IMR-90 (cell line): ENCODE results near the gene C13orf46. TPM values are rescaled to one million over a fixed set of nuclear protein-coding genes. Genes with fewer than 3 reads are reported as not detected.
A peak's percentile ranks its signal among the peaks of the same experiment; 100 is the strongest.

Experiments used
- ATAC-seq: fragments of 200-7000 bp; cut with Tn5 transposase; 2 replicates; pipeline ENCODE4 v1.9.1; 2020; ENCODE audit warnings: low read depth, mild to moderate bottlenecking, moderate library complexity
- BruUV-seq: library from RNA; stranded (reverse); fragments of 400-500 nt; replicated peaks from 2 replicates; lab custom pipeline; 2021; lab: Mats Ljungman, UMichigan
- CTCF ChIA-PET: fragments of 300-600 bp; formaldehyde crosslinking; extraction: SDS; loops from one replicate; lab custom pipeline; 2021; ENCODE audit warnings: antibody characterized with exemption; lab: Yijun Ruan, JAX
- POLR2A ChIA-PET: fragments of 300-600 bp; sonication (Branson Sonifier 250); formaldehyde crosslinking; loops from one replicate; lab custom pipeline; 2022; ENCODE audit warnings: antibody characterized with exemption; ENCODE audit not compliant: unreplicated experiment; lab: Charles Lee
- DNase-seq: peaks from one replicate; pipeline ENCODE4 v3.0.0; 2013
- H2AFZ ChIP-seq: replicated peaks from 2 replicates; pipeline ENCODE3; 2013; ENCODE audit warnings: low read length, mild to moderate bottlenecking; ENCODE audit not compliant: poor library complexity
- H2AK5ac ChIP-seq: 2 replicates; pipeline ENCODE4 v1.6.1; 2013; ENCODE audit warnings: low read depth, low read length, inconsistent platforms
- H2AK9ac ChIP-seq: replicated peaks from 2 replicates; pipeline ENCODE3; 2013; ENCODE audit warnings: mild to moderate bottlenecking, low read depth, low read length, moderate library complexity; ENCODE audit not compliant: poor library complexity
- H2BK120ac ChIP-seq: 2 replicates; pipeline ENCODE4 v1.6.1; 2013; ENCODE audit warnings: low read depth, low read length, inconsistent platforms
- H2BK15ac ChIP-seq: 3 replicates; pipeline ENCODE4 v1.6.1; 2013; ENCODE audit warnings: low read depth, low read length, inconsistent platforms
- H2BK20ac ChIP-seq: 2 replicates; pipeline ENCODE4 v1.6.1; 2013; ENCODE audit warnings: low read depth, mild to moderate bottlenecking, inconsistent platforms, low read length, moderate library complexity
- H2BK5ac ChIP-seq: 2 replicates; pipeline ENCODE4 v1.6.1; 2013; ENCODE audit warnings: mild to moderate bottlenecking, low read depth, low read length, inconsistent platforms; ENCODE audit not compliant: poor library complexity, severe bottlenecking
- H3K14ac ChIP-seq: replicated peaks from 2 replicates; pipeline ENCODE4 v1.6.1; 2013; ENCODE audit warnings: low read depth, low read length, inconsistent platforms
- H3K18ac ChIP-seq: 2 replicates; pipeline ENCODE4 v1.6.1; 2013; ENCODE audit warnings: low read depth, low read length, control low read depth
- H3K23ac ChIP-seq: 2 replicates; pipeline ENCODE4 v1.6.1; 2013; ENCODE audit warnings: low read depth, low read length, inconsistent platforms
- H3K27ac ChIP-seq: 2 replicates; pipeline ENCODE4 v1.5.1; 2013; ENCODE audit warnings: mild to moderate bottlenecking, control low read depth, low read length; ENCODE audit not compliant: insufficient read depth
- H3K27me3 ChIP-seq: 2 replicates; pipeline ENCODE4 v1.6.1; 2013; ENCODE audit warnings: low read length; ENCODE audit not compliant: control insufficient read depth, insufficient read depth
- H3K36me3 ChIP-seq: 2 replicates; pipeline ENCODE4 v1.6.1; 2013; ENCODE audit warnings: low read length, mixed read lengths; ENCODE audit not compliant: control insufficient read depth, insufficient read depth
- H3K4ac ChIP-seq: 2 replicates; pipeline ENCODE4 v1.6.1; 2013; ENCODE audit warnings: low read depth, low read length, inconsistent platforms
- H3K4me1 ChIP-seq: 2 replicates; pipeline ENCODE4 v1.6.1; 2013; ENCODE audit warnings: low read length, mixed read lengths; ENCODE audit not compliant: control insufficient read depth, insufficient read depth
- H3K4me2 ChIP-seq: 2 replicates; pipeline ENCODE4 v1.6.1; 2013; ENCODE audit warnings: low read depth, mild to moderate bottlenecking, control low read depth, low read length, moderate library complexity
- H3K4me3 ChIP-seq: 2 replicates; pipeline ENCODE4 v1.5.1; 2013; ENCODE audit warnings: low read depth, mild to moderate bottlenecking, control low read depth, low read length, moderate library complexity; ENCODE audit not compliant: insufficient read depth
- H3K56ac ChIP-seq: 2 replicates; pipeline ENCODE4 v1.6.1; 2013; ENCODE audit warnings: low read length, inconsistent platforms; ENCODE audit not compliant: insufficient read depth; ENCODE audit errors: extremely low read depth
- H3K79me1 ChIP-seq, 2 experiments: 2 replicates each; pipeline ENCODE4 v1.6.1; 2013; ENCODE audit warnings: low read length in 2 of 2, inconsistent platforms in 1 of 2, low read depth in 1 of 2
- H3K9ac ChIP-seq: 2 replicates; pipeline ENCODE4 v1.6.1; 2013; ENCODE audit warnings: low read depth, low read length, control low read depth
- H3K9me1 ChIP-seq: 2 replicates; pipeline ENCODE4 v1.6.1; 2013; ENCODE audit warnings: low read length, inconsistent platforms; ENCODE audit not compliant: insufficient read depth
- H3K9me3 ChIP-seq: 2 replicates; pipeline ENCODE4 v1.6.1; 2013; ENCODE audit warnings: low read length; ENCODE audit not compliant: control insufficient read depth, insufficient read depth
- H4K20me1 ChIP-seq: 2 replicates; pipeline ENCODE4 v1.6.1; 2013; ENCODE audit warnings: low read length, inconsistent platforms; ENCODE audit not compliant: insufficient read depth
- H4K5ac ChIP-seq: 2 replicates; pipeline ENCODE4 v1.6.1; 2013; ENCODE audit warnings: mild to moderate bottlenecking, low read depth, low read length, control low read depth
- H4K8ac ChIP-seq, 2 experiments: 2 replicates each; pipeline ENCODE4 v1.6.1; 2013; ENCODE audit warnings: low read depth in 2 of 2, low read length in 2 of 2, control low read depth in 1 of 2, inconsistent platforms in 1 of 2
- H4K91ac ChIP-seq: 2 replicates; pipeline ENCODE4 v1.6.1; 2013; ENCODE audit warnings: low read depth, low read length, inconsistent platforms; ENCODE audit not compliant: insufficient read depth
- BHLHE40 ChIP-seq: fragments of 150-350 bp; IDR thresholded peaks from 2 replicates; pipeline ENCODE4 v1.6.1; 2016; ENCODE audit warnings: mild to moderate bottlenecking, low read depth, low read length
- CTCF ChIP-seq: conservative IDR thresholded peaks from 2 replicates; pipeline ENCODE4 v1.5.1; 2012; ENCODE audit warnings: mild to moderate bottlenecking, low read depth, low read length, improper control_type of control experiment
- FOS ChIP-seq: fragments of 150-350 bp; IDR thresholded peaks from 2 replicates; pipeline ENCODE4 v1.6.1; 2016; ENCODE audit warnings: low read depth, low read length
- MAFK ChIP-seq: IDR thresholded peaks from 2 replicates; pipeline ENCODE4 v1.6.1; 2012; ENCODE audit warnings: low read depth, low read length, improper control_type of control experiment
- MXI1 ChIP-seq: IDR thresholded peaks from 2 replicates; pipeline ENCODE4 v1.6.1; 2012; ENCODE audit warnings: low read depth, mild to moderate bottlenecking, low read length, moderate library complexity, borderline replicate concordance
- RAD21 ChIP-seq: IDR thresholded peaks from 2 replicates; pipeline ENCODE4 v1.6.1; 2012; ENCODE audit warnings: low read length, improper control_type of control experiment
- RCOR1 ChIP-seq: IDR thresholded peaks from 2 replicates; pipeline ENCODE4 v1.6.1; 2012; ENCODE audit warnings: mild to moderate bottlenecking, low read length, improper control_type of control experiment; ENCODE audit not compliant: insufficient replicate concordance
- RFX5 ChIP-seq: IDR thresholded peaks from 2 replicates; pipeline ENCODE4 v1.8.0; 2012; ENCODE audit warnings: low read depth, mild to moderate bottlenecking, low read length, moderate library complexity
- SMC3 ChIP-seq: fragments of 150-350 bp; IDR thresholded peaks from 2 replicates; pipeline ENCODE4 v1.6.1; 2016; ENCODE audit warnings: low read depth, mild to moderate bottlenecking, antibody characterized with exemption, low read length, moderate library complexity
- USF2 ChIP-seq: fragments of 150-350 bp; IDR thresholded peaks from 2 replicates; pipeline ENCODE4 v1.6.1; 2017; ENCODE audit warnings: mild to moderate bottlenecking, antibody characterized with exemption, low read length, low read depth
- WGBS, 2 experiments: methylation state at CpG; one replicate each; pipeline versions ENCODE4 v1.1.5 to v1.1.7; 2013; ENCODE audit warnings: missing lambda C conversion rate in 2 of 2; ENCODE audit not compliant: insufficient read length in 1 of 2; ENCODE audit errors: extremely low coverage in 2 of 2; 5-methylcytosine and 5-hydroxymethylcytosine counted together
- dilution Hi-C: fragments of 300-500 bp; cut with HindIII; formaldehyde crosslinking; loops from one replicate; pipeline ENCODE4 v1.14.3; 2018; ENCODE audit warnings: low sequenced_read_pairs; ENCODE audit not compliant: unreplicated experiment
- in situ Hi-C: fragments of 300-500 bp; cut with MboI; formaldehyde crosslinking; loops from 3 replicates; pipeline ENCODE4 v1.14.3; 2019; ENCODE audit warnings: low sequenced_read_pairs, inconsistent platforms, mixed read lengths
- intact Hi-C: fragments of 100-400 bp; cut with micrococcal nuclease; formaldehyde crosslinking; loops from 2 replicates; pipeline ENCODE4 v1.10.0; 2022
- polyA plus RNA-seq, 3 experiments: library from polyadenylated mRNA; depleted of rRNA; stranded (reverse); fragments of >200 nt; gene quantifications; 2 replicates each; pipeline ENCODE4 v1.2.3, GENCODE V29; 2012; ENCODE audit warnings: low replicate concordance in 1 of 3
- total RNA-seq: library from RNA; depleted of rRNA; stranded (reverse); fragments of >200 nt; gene quantifications from 2 replicates; pipeline ENCODE4 v1.2.3, GENCODE V29; 2012
- TF ChIP-seq, protein P1 (sequence below): fragments of 150-350 bp; IDR thresholded peaks from 2 replicates; pipeline ENCODE4 v1.6.1; 2016; ENCODE audit warnings: low read depth, mild to moderate bottlenecking, low read length, moderate library complexity, borderline replicate concordance

Gene C13orf46
- total and polyA plus RNA-seq, 2 of the 4 experiments (the other 2 are of a cell fraction) = under 0.01 to 2.1 TPM

GRCh38 chr13:113927661-113928581 lies 46.0 kb downstream of the C13orf46 start:
- peaks cover 29% of the 10 kb centered on the region for H3K4me1 ChIP-seq
- peak overlapping the region; percentile 93 for H2BK5ac ChIP-seq
- peak overlapping the region; percentile 10 for H3K9ac ChIP-seq
- peak overlapping the region; percentile 99 for H4K91ac ChIP-seq
- CTCF ChIA-PET = no interaction called here
- peaks cover 28% of the 10 kb centered on the region for H3K9me1 ChIP-seq
- peaks cover 0 to 48% of the 10 kb centered on the region in 2 experiments; a peak in 2 of 4 replicates for H3K79me1 ChIP-seq
- dilution Hi-C loops = no loop called here
- in situ Hi-C loops = no loop called here
- H4K5ac ChIP-seq = peak overlapping the region; percentile 76
- H2AK9ac ChIP-seq = peak overlapping the region; percentile 86
- H2BK120ac ChIP-seq = peak overlapping the region; percentile 99
- peak overlapping the region; percentile 91 for H3K18ac ChIP-seq
- H3K4me3 ChIP-seq = no peak overlapping the region
- H4K8ac ChIP-seq = peak overlapping the region; percentile 91 to 99
- H3K27me3 ChIP-seq = no peaks in the 10 kb centered on the region
- 0 out of 2 replicates have a peak, but pooled peaks cover 4% of the 10 kb centered on the region for H4K20me1 ChIP-seq
- H3K9me3 ChIP-seq = no peaks in the 10 kb centered on the region
- WGBS, 2 experiments = 14% methylated on average over 10 of the region's 36 CpGs; no CpG with 5 or more reads in 1 of the 2 experiments
- peak; percentile 99 for DNase-seq
- no TSS peak for BruUV-seq
- ATAC-seq = peak; percentile 76
- H2BK20ac ChIP-seq = peak overlapping the region; percentile 100
- peak overlapping the region; percentile 96; the same call in 2 of the 3 replicates for H2BK15ac ChIP-seq
- H2AK5ac ChIP-seq = peak overlapping the region; percentile 100
- peak overlapping the region; percentile 76 for H3K56ac ChIP-seq
- POLR2A ChIA-PET = no interaction called here
- H3K14ac ChIP-seq = peak overlapping the region; percentile 99
- peak overlapping the region; percentile 100 for H3K23ac ChIP-seq
- H3K27ac ChIP-seq = peak overlapping the region; percentile 82
- no peaks in the 10 kb centered on the region for H3K36me3 ChIP-seq
- intact Hi-C loops = loop anchor here (1.0 kb wide), 1 partner anchor 65 kb away; no protein-coding TSS in a partner anchor
- peak overlapping the region; percentile 73 for H2AFZ ChIP-seq
- peak overlapping the region; percentile 12; the same call in 1 of the 2 replicates for H3K4me2 ChIP-seq
- H3K4ac ChIP-seq = peak overlapping the region; percentile 100
- no peak for TF ChIP-seq FOS
- peak; percentile 70 for TF ChIP-seq BHLHE40
- no peak for TF ChIP-seq CTCF
- TF ChIP-seq, protein P1, sequence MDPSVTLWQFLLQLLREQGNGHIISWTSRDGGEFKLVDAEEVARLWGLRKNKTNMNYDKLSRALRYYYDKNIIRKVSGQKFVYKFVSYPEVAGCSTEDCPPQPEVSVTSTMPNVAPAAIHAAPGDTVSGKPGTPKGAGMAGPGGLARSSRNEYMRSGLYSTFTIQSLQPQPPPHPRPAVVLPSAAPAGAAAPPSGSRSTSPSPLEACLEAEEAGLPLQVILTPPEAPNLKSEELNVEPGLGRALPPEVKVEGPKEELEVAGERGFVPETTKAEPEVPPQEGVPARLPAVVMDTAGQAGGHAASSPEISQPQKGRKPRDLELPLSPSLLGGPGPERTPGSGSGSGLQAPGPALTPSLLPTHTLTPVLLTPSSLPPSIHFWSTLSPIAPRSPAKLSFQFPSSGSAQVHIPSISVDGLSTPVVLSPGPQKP = no peak
- TF ChIP-seq SMC3 = 0 out of 2 replicates have a peak, but pooled peaks have one; percentile 1
- TF ChIP-seq USF2 = 0 out of 2 replicates have a peak, but pooled peaks have one; percentile 2
- peak; percentile 37; the same call in 1 of the 2 replicates for TF ChIP-seq MAFK
- 0 out of 2 replicates have a peak, but pooled peaks have one; percentile 6 for TF ChIP-seq RAD21
- TF ChIP-seq RFX5 = peak; percentile 28; the same call in 1 of the 2 replicates
- peak; percentile 98 for TF ChIP-seq RCOR1
- peak; percentile 88 for TF ChIP-seq MXI1
